PC-3 (cell line): ENCODE measurements around the gene GDPD5.

Experiments used
- CTCF ChIP-seq: fragments of 300-600 bp; sonication (generic); conservative IDR thresholded peaks from 2 replicates; pipeline ENCODE4 v1.5.1; 2017; ENCODE audit warnings: antibody characterized with exemption, low read depth, mild to moderate bottlenecking, low read length
- EZH2 ChIP-seq: fragments of 300-600 bp; sonication (generic); IDR thresholded peaks from one replicate; pipeline ENCODE4 v1.6.1; 2017; ENCODE audit warnings: antibody characterized with exemption, mild to moderate bottlenecking, low read length; ENCODE audit not compliant: unreplicated experiment
- EZH2phosphoT487 ChIP-seq: fragments of 300-600 bp; sonication (generic); IDR thresholded peaks from 2 replicates; pipeline ENCODE4 v1.6.1; 2018; ENCODE audit warnings: mild to moderate bottlenecking, antibody characterized with exemption, low read length, borderline replicate concordance

- TF ChIP-seq CTCF (no peak), EZH2 (no peak), EZH2phosphoT487 (no peak)
These were observed 8.7 kb upstream of the GDPD5 start for GRCh38 chr11:75534259-75535069.
